ENCODE measurements around the gene NRXN3. TPM values are rescaled to one million over a fixed set of nuclear protein-coding genes. Genes with fewer than 3 reads are reported as not detected.

Gene NRXN3
- total RNA-seq, 1 experiment from 2014 or later: not detected

GRCh38 chr14:79829405-79830166 is 1659.4 kb downstream of the NRXN3 start:
- Histone ChIP-seq H3K4me3 (ENCODE audit: low read depth in 2 of 2, low read length in 2 of 2) (no peak overlapping the region), H3K9me3 (ENCODE audit: control insufficient read depth, insufficient read depth, low read depth, low read length) (no peaks in the 10 kb centered on the region), H3K4me1 (ENCODE audit: control insufficient read depth, insufficient read depth, low read length) (no peaks in the 10 kb centered on the region), H3K27ac (ENCODE audit: low read length) (no peak overlapping the region), H3K27me3 (ENCODE audit: control insufficient read depth, insufficient read depth, low read length) (no peaks in the 10 kb centered on the region), H3K36me3 (ENCODE audit: control insufficient read depth, insufficient read depth, low read length) (no peaks in the 10 kb centered on the region)
- intact Hi-C loops (cut with micrococcal nuclease; ENCODE audit: unreplicated experiment): no loop called here
- ChIA-PET POLR2A (no interaction called here), CTCF (no interaction called here)
- ATAC-seq (no peak), DNase-seq (ENCODE audit: low read depth, low spot score) (no peak)
- in situ Hi-C loops (cut with HindIII; ENCODE audit: low pct_unique_long_range_greater_than_20kb, low sequenced_read_pairs): no loop called here
- TF ChIP-seq POLR2AphosphoS5 (IDR thresholded peaks at IDR 0.05; ENCODE audit: low read depth, low read length): no peak
- TF ChIP-seq TCF7L2 (IDR thresholded peaks at IDR 0.05; ENCODE audit: low read depth, low read length): no peak
- no peak for TF ChIP-seq CTCF (IDR thresholded peaks at IDR 0.05)
- no peak for TF ChIP-seq SIN3A (IDR thresholded peaks at IDR 0.05; ENCODE audit: borderline replicate concordance, insufficient read depth, low read depth, low read length)
- TF ChIP-seq REST (IDR thresholded peaks at IDR 0.05; ENCODE audit: insufficient read depth in 1 of 2, low read depth in 2 of 2, low read length in 1 of 2): no peak
- no TSS peak for BruUV-seq (replicated peaks)

GRCh38 chr14:79831195-79831892 is 1661.2 kb downstream of the NRXN3 start:
- Histone ChIP-seq H3K27ac (ENCODE audit: low read length) (no peak overlapping the region), H3K36me3 (ENCODE audit: control insufficient read depth, insufficient read depth, low read length) (no peaks in the 10 kb centered on the region), H3K27me3 (ENCODE audit: control insufficient read depth, insufficient read depth, low read length) (no peaks in the 10 kb centered on the region), H3K4me3 (ENCODE audit: low read depth in 2 of 2, low read length in 2 of 2) (no peak overlapping the region), H3K9me3 (ENCODE audit: control insufficient read depth, insufficient read depth, low read depth, low read length) (no peaks in the 10 kb centered on the region), H3K4me1 (ENCODE audit: control insufficient read depth, insufficient read depth, low read length) (no peaks in the 10 kb centered on the region)
- ATAC-seq: no peak
- POLR2A ChIA-PET: interaction anchor here (0.5 kb wide), 1 partner anchor 242 kb away, joined by 3 read pairs; no protein-coding TSS in a partner anchor
- in situ Hi-C loops (cut with HindIII; ENCODE audit: low pct_unique_long_range_greater_than_20kb, low sequenced_read_pairs): no loop called here
- intact Hi-C loops (cut with micrococcal nuclease; ENCODE audit: unreplicated experiment): no loop called here
- no peak for TF ChIP-seq TCF7L2 (IDR thresholded peaks at IDR 0.05; ENCODE audit: low read depth, low read length)
- no peak for TF ChIP-seq CTCF (IDR thresholded peaks at IDR 0.05)
- no peak for TF ChIP-seq POLR2AphosphoS5 (IDR thresholded peaks at IDR 0.05; ENCODE audit: low read depth, low read length)
- no peak for TF ChIP-seq REST (IDR thresholded peaks at IDR 0.05; ENCODE audit: insufficient read depth in 1 of 2, low read depth in 2 of 2, low read length in 1 of 2)
- no peak for TF ChIP-seq SIN3A (IDR thresholded peaks at IDR 0.05; ENCODE audit: borderline replicate concordance, insufficient read depth, low read depth, low read length)
- no peak for DNase-seq (ENCODE audit: low read depth, low spot score)
- no TSS peak for BruUV-seq (replicated peaks)
- CTCF ChIA-PET: no interaction called here

Measured in Panc1 (cell line).